Measurements from ENCODE around the gene ATF2. TPM values are rescaled to one million over a fixed set of nuclear protein-coding genes. Genes with fewer than 3 reads are reported as not detected.

The ATF2 gene
- total and polyA plus RNA-seq, 2 of the 13 experiments (the other 11 are each of a cell fraction or from before 2014, with no cell fraction given), result 91.6 to 95.1 TPM

DNA sequence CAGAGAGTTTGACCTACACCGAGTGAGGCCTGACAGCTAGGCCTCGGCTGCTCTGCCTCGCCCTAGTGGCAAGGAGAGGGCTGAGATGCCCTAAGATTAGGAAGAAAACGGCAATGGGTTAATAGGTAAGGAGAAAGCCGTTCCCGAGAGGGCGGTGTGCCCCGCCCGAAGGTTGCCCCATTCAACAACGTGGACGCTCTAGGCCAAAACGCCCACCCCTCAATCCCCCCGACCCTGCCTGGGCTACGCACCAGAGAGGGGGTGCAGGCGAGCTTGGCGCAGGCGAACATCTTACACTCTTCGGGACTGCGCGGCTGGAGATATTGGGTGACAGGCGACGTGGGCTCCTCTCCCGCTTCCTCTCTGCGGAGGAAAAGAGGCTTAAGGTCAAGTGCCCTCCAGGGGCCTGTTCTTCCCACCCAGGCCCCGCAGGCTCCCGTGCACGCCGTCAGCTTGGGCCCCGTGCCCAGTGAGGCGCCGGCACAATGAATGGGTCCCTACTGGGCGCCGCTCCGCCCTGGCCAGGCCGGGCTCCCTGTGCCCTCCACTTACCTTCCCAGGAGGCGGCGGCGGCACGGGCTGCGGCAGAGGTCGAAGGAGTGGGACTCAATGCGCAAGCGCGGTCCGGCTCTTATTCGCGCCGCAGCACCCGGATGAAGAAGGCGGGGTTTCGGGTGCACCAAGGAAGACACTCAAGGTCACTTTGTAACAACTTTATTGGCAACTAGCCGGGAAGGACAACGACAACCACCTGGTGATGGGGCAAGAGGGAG lies 13.3 kb upstream of the ATF2 start, which contains the start of gene ATP5MC3 (continued):
- TF ChIP-seq, protein P1, sequence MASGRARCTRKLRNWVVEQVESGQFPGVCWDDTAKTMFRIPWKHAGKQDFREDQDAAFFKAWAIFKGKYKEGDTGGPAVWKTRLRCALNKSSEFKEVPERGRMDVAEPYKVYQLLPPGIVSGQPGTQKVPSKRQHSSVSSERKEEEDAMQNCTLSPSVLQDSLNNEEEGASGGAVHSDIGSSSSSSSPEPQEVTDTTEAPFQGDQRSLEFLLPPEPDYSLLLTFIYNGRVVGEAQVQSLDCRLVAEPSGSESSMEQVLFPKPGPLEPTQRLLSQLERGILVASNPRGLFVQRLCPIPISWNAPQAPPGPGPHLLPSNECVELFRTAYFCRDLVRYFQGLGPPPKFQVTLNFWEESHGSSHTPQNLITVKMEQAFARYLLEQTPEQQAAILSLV (CRISPR knock-in tag; IDR thresholded peaks at IDR 0.05; ENCODE audit: borderline replicate concordance), result peak; percentile 91
- TF ChIP-seq SIX1 (CRISPR knock-in tag; IDR thresholded peaks at IDR 0.05; ENCODE audit: borderline replicate concordance) (no peak; the same call in 1 of the 2 replicates), ARID3A (IDR thresholded peaks at IDR 0.05; ENCODE audit: low read depth, low read length) (peak; percentile 22; the same call in 1 of the 2 replicates), TGIF2 (CRISPR knock-in tag; IDR thresholded peaks at IDR 0.05) (peak; percentile 17; the same call in 1 of the 2 replicates), ATAD3A (CRISPR knock-in tag; IDR thresholded peaks at IDR 0.05) (no peak; the same call in 1 of the 2 replicates), U2AF2 (IDR thresholded peaks at IDR 0.05; ENCODE audit: low read depth, low read length) (no peak), XBP1 (CRISPR knock-in tag; IDR thresholded peaks at IDR 0.05) (no peak), TCF7 (IDR thresholded peaks at IDR 0.05; ENCODE audit: low read depth) (no peak), ZNF772 (CRISPR knock-in tag; IDR thresholded peaks at IDR 0.05) (peak; percentile 81), ZFP37 (CRISPR knock-in tag; IDR thresholded peaks at IDR 0.05; ENCODE audit: borderline replicate concordance) (0 out of 2 replicates have a peak, but pooled peaks have one; percentile 16), ZKSCAN8 (CRISPR knock-in tag; IDR thresholded peaks at IDR 0.05; ENCODE audit: borderline replicate concordance) (peak; percentile 88), HCFC1 (IDR thresholded peaks at IDR 0.05; ENCODE audit: low read depth, low read length) (peak; percentile 39; the same call in 1 of the 2 replicates), SIN3B (IDR thresholded peaks at IDR 0.05; ENCODE audit: low read length) (no peak), SNAPC5 (CRISPR knock-in tag; IDR thresholded peaks at IDR 0.05; ENCODE audit: borderline replicate concordance) (peak; percentile 60; the same call in 1 of the 2 replicates), AKNA (CRISPR knock-in tag; IDR thresholded peaks at IDR 0.05; ENCODE audit: borderline replicate concordance) (peak; percentile 19; the same call in 1 of the 2 replicates), CENPX (CRISPR knock-in tag; IDR thresholded peaks at IDR 0.05) (no peak), RCOR2 (CRISPR knock-in tag; IDR thresholded peaks at IDR 0.05) (peak; percentile 37; the same call in 1 of the 2 replicates), SIX4 (CRISPR knock-in tag; IDR thresholded peaks at IDR 0.05) (no peak; the same call in 1 of the 2 replicates), ZNF326 (CRISPR knock-in tag; IDR thresholded peaks at IDR 0.05; ENCODE audit: borderline replicate concordance) (no peak)
- TF ChIP-seq, protein P2, sequence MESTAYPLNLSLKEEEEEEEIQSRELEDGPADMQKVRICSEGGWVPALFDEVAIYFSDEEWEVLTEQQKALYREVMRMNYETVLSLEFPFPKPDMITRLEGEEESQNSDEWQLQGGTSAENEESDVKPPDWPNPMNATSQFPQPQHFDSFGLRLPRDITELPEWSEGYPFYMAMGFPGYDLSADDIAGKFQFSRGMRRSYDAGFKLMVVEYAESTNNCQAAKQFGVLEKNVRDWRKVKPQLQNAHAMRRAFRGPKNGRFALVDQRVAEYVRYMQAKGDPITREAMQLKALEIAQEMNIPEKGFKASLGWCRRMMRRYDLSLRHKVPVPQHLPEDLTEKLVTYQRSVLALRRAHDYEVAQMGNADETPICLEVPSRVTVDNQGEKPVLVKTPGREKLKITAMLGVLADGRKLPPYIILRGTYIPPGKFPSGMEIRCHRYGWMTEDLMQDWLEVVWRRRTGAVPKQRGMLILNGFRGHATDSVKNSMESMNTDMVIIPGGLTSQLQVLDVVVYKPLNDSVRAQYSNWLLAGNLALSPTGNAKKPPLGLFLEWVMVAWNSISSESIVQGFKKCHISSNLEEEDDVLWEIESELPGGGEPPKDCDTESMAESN (CRISPR knock-in tag; conservative IDR thresholded peaks at IDR 0.05), result no peak; the same call in 1 of the 2 replicates

Data from HepG2 (cell line).